Uterus (tissue), 4 donors: ENCODE measurements around the gene AVPR2. TPM values are rescaled to one million over a fixed set of nuclear protein-coding genes. Genes with fewer than 3 reads are reported as not detected.
A peak's percentile ranks its signal among the peaks of the same experiment; 100 is the strongest.

Experiments used
- DNase-seq, 2 donors: peaks; one replicate each; pipeline ENCODE4 v3.0.0-alpha.2; 2019 to 2020
- H3K27ac ChIP-seq, 2 donors: fragments of 200-600 bp; sonication (generic); 1 replicate in 1 of 2; 2 replicates in 1 of 2; pipeline ENCODE4 v1.5.1; 2016 to 2018
- H3K27me3 ChIP-seq, 2 donors: fragments of 200-600 bp; sonication (generic); one replicate each; pipeline ENCODE4 v1.5.1; 2018 to 2019; ENCODE audit warnings: control low read depth in 1 of 2
- H3K36me3 ChIP-seq, 2 donors: fragments of 200-600 bp; sonication (generic); one replicate each; pipeline ENCODE4 v1.5.1; 2019; ENCODE audit warnings: control low read depth in 1 of 2
- H3K4me1 ChIP-seq, 2 donors: fragments of 200-600 bp; sonication (generic); one replicate each; pipeline ENCODE4 v1.5.1; 2018 to 2019; ENCODE audit warnings: control low read depth in 1 of 2
- H3K4me3 ChIP-seq, 2 donors: fragments of 200-600 bp; sonication (generic); 1 replicate in 1 of 2; 2 replicates in 1 of 2; pipeline ENCODE4 v1.5.1; 2018 to 2019; ENCODE audit warnings: mild to moderate bottlenecking in 1 of 2
- H3K9me3 ChIP-seq, 2 donors: fragments of 200-600 bp; sonication (generic); one replicate each; pipeline ENCODE4 v1.5.1; 2019; ENCODE audit warnings: control low read depth in 1 of 2
- CTCF ChIP-seq, 4 experiments: fragments of 200-600 bp in 2 of 4; fragments of 450-650 bp in 2 of 4; sonication (generic) in 2 of 4; IDR thresholded peaks; one replicate each; pipeline ENCODE4 v1.5.1; 2016 to 2019; ENCODE audit warnings: antibody characterized with exemption in 4 of 4, mild to moderate bottlenecking in 2 of 4, moderate library complexity in 1 of 4
- POLR2A ChIP-seq, 2 donors: fragments of 450-650 bp; IDR thresholded peaks; one replicate each; pipeline ENCODE4 v1.6.1; 2016; ENCODE audit warnings: antibody characterized with exemption in 2 of 2, mild to moderate bottlenecking in 1 of 2, moderate library complexity in 1 of 2
- intact Hi-C: fragments of 100-400 bp; cut with DNase I; formaldehyde crosslinking; loops from one replicate; pipeline ENCODE4 v1.15.1; 2023; ENCODE audit warnings: low total_unique reads
- total RNA-seq, 4 donors: library from RNA; depleted of rRNA in 3 of 4; stranded (reverse); fragments of >200 nt in 3 of 4; gene quantifications; one replicate each; pipeline versions ENCODE4 v1.1.0 to v1.2.4, GENCODE V29; 2014 to 2023
- donor health status: DM: yes; HTN: yes; CAD: no.

Gene AVPR2
- total RNA-seq, 4 donors from 2014 or later = 0.35 to 5.2 (median 4.4) TPM; not detected in 1

GRCh38 chrX:153931151-153931550 is 26.7 kb downstream of the AVPR2 start:
- Histone ChIP-seq H3K36me3 (no peaks in the 10 kb centered on the region), H3K9me3 (no peaks in the 10 kb centered on the region), H3K4me1 (peaks cover 4 to 8% of the 10 kb centered on the region in 2 donors), H3K4me3 (no peak overlapping the region), H3K27ac (no peak overlapping the region), H3K27me3 (no peaks in the 10 kb centered on the region)
- intact Hi-C loops = no loop called here
- DNase-seq = no peak
- no peak for TF ChIP-seq CTCF (IDR thresholded peaks at IDR 0.05)
- no peak for TF ChIP-seq POLR2A (IDR thresholded peaks at IDR 0.05)

GRCh38 chrX:153931748-153932147 is 27.3 kb downstream of the AVPR2 start:
- no peak for DNase-seq
- H3K4me1 ChIP-seq = peaks cover 4 to 8% of the 10 kb centered on the region in 2 donors
- intact Hi-C loops = no loop called here

GRCh38 chrX:153932220-153932915 is 27.9 kb downstream of the AVPR2 start:
- intact Hi-C loops = no loop called here
- Histone ChIP-seq H3K27ac (no peak overlapping the region), H3K4me3 (no peak overlapping the region), H3K36me3 (no peaks in the 10 kb centered on the region), H3K27me3 (no peaks in the 10 kb centered on the region), H3K4me1 (peaks cover under 1 to 5% of the 10 kb centered on the region in 2 donors), H3K9me3 (no peaks in the 10 kb centered on the region)
- TF ChIP-seq CTCF (IDR thresholded peaks at IDR 0.05) = no peak
- TF ChIP-seq POLR2A (IDR thresholded peaks at IDR 0.05) = no peak
- no peak for DNase-seq

More at GRCh38 chrX:153931748-153932147, 27.3 kb downstream of the AVPR2 start:
- Histone ChIP-seq H3K9me3 (no peaks in the 10 kb centered on the region), H3K36me3 (no peaks in the 10 kb centered on the region), H3K4me3 (no peak overlapping the region), H3K27me3 (no peaks in the 10 kb centered on the region), H3K27ac (no peak overlapping the region)
- TF ChIP-seq POLR2A (IDR thresholded peaks at IDR 0.05) (no peak), CTCF (IDR thresholded peaks at IDR 0.05) (no peak)

GRCh38 chrX:153933748-153934147 is 29.3 kb downstream of the AVPR2 start:
- H3K4me1 ChIP-seq = peaks cover 0 to 5% of the 10 kb centered on the region in 2 donors

More at GRCh38 chrX:153933748-153934147, 29.3 kb downstream of the AVPR2 start:
- Histone ChIP-seq H3K4me3 (peak overlapping the region; percentile 31 to 82), H3K36me3 (no peaks in the 10 kb centered on the region), H3K27ac (no peak overlapping the region), H3K9me3 (no peaks in the 10 kb centered on the region), H3K27me3 (no peaks in the 10 kb centered on the region)
- TF ChIP-seq POLR2A (IDR thresholded peaks at IDR 0.05) = no peak
- TF ChIP-seq CTCF (IDR thresholded peaks at IDR 0.05) = no peak
- intact Hi-C loops = no loop called here
- no peak for DNase-seq
